Hindlimb muscle (tissue), 1 donor: ENCODE results near the gene MRPS14. TPM values are rescaled to one million over a fixed set of nuclear protein-coding genes. Genes with fewer than 3 reads are reported as not detected.

ENCODE experiments used
- DNase-seq: peaks from one replicate; pipeline ENCODE4 v3.0.0-alpha.2; 2013
- polyA plus RNA-seq: library from polyadenylated mRNA; unstranded; fragments of 120-200 nt; gene quantifications from one replicate; pipeline ENCODE4 v1.2.1, GENCODE V29; 2013; ENCODE audit not compliant: insufficient read length

MRPS14 gene
- polyA plus RNA-seq, 1 donor, result 21.8 TPM

GRCh38 chr1:175019524-175019923 is 3.7 kb downstream of the MRPS14 start:
- no peak for DNase-seq

DNA sequence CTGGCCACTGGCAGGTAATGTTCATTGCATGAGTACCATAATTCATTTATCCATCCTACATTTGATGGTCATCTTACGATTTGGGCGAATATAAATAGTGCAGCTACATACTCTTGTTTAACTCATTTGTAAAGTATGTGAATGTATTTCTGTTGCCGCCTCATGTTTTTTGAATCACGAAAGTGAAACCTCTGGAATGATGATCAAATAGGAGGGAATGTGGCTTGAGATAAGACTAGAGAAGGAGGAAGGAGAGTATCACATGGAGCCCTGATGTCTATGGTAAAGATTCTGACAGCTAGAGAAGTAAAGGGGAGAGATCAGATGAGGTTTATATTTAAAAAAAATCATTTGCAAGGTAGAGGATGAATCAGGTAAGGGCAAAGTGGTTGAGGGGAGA is 8.0 kb downstream of the MRPS14 start:
- no peak for DNase-seq

DNA sequence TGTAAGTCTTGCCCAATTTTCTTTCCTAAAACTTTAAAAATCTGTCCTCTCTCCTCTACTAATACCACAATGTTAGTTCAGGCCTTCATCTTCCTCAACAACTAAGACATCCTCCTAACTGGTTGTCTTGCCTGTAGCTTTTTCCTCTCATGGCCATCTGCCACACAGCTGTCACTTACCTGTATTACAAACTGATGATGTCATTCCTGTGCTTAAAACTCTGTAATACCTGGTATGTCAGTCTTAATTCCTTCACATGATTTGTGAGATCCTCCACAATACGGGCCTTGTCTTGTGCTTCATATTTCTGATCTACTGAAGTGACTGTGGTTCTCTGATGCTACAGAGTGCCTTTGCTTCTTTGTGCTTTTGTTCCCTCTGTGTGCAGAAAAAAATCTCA is 9.8 kb downstream of the MRPS14 start:
- DNase-seq, result no peak

DNA sequence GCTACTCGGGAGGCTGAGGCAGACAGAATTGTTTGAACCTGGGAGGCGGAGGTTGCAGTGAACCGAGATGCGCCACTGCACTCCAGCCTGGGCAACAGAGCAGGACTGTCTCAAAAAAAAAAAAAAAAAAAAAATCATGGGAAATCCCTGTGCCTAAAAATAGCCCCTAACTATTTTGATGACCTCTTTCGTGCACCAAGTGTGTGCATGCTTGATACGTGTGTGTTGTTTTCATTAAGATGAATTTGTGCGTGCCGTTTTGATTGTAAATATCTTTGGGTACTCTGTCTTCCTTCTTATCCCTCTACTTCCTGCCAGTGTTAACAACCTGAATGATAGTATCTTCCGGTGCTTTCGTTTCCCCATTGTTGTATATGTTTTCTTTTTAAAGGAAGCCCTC is 13.7 kb downstream of the MRPS14 start:
- no peak for DNase-seq

DNA sequence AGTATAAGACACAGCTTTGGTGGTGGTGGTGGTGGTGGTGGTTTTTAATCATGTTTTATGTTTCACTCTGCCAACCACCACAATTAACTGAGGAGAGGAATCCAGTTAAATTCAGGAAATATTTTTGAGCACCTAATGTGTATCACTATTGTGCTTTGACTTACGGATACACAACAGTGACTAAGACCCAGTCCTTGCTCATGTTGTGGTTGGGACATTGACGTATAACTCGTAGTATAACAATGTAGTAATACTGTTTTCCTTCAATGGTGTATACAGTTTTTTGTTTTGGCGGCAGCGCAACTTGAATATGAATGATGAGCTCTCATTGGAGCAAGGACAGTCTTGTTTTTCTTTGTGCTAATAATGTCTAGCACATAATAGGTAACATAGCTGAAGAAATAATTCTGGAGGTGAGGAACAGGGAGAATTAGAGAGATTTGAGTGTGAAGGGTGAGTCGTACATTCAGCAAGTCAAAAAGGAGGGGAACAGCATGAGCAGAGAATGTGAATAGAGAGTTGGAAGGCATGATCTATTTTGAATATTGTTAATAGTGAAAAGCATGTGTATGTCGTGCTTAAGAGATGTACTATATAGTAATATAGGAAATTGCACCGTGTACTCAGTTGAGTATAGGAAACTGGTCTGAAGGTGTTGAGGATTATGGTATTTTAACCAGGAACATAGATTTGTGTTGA is 18.0 kb downstream of the MRPS14 start:
- no peak for DNase-seq

DNA sequence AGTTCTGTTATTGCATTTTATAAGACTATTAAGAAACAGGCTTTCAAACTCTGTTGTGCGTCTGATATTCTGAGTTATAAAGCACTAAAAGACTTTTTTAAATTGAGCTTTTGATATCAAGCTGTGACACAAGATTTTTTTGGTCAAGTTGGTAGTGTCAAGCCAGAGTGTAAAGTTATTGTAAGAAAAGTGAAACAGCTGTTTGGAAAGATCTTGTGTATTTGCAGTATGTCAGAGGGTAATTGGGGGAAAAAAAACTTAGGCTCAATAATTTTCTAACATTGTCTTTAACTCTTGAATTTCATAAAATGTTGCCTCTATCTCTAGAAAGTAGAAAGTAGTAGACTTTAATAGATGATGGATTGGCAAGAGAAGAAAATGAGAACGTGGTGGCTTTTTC is 19.7 kb downstream of the MRPS14 start:
- no peak for DNase-seq

- DNase-seq, result no peak
These were observed 20.2 kb downstream of the MRPS14 start for GRCh38 chr1:175002910-175003517.

- DNase-seq, result no peak
These were observed 22.5 kb downstream of the MRPS14 start for GRCh38 chr1:175000697-175001187.

- DNase-seq, result peak; percentile 46
These were observed 23.1 kb downstream of the MRPS14 start, which contains the start of gene CACYBP for GRCh38 chr1:174999936-175000696. TSS of gene CACYBP (plus strand) at chr1:174999947. CDS start at chr1:175000181, 234 bp downstream.

DNA sequence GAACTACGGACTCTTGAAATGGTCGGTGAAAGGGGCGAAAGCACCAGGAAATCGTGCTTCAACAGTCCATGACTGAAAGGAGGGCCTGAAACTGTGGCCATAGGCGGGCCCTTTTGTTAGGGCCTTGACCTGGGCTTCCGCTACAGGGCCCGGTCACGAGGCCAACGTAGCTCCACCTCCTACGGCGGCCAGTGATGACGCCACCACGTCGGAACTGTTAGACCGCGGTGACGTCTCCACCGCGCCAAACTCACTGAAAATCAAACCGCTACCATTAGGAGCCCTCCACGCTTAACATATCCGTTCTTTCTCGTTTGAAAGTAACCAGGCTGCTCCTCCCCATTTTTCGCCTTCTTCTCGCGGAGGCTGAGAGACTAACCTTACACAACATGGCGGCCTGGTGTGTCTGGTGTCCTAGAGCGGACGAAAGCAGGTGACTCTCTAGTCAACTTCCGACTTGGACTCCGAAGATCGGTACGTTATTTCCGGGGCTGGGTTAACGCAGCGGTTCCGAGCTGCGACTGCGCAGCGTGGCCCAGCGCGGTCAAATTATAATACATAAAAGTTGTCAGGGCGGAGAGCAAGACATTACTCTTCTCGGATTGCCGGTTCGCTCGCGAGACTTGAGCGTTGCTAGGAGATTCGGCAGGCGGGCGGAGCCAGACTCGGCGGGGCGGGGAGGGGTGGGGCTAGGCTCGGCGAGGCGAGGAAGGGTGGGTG is 23.8 kb downstream of the MRPS14 start:
- DNase-seq, result peak; percentile 99

- DNase-seq, result peak; percentile 53
These were observed 24.5 kb downstream of the MRPS14 start for GRCh38 chr1:174998569-174999215.

DNA sequence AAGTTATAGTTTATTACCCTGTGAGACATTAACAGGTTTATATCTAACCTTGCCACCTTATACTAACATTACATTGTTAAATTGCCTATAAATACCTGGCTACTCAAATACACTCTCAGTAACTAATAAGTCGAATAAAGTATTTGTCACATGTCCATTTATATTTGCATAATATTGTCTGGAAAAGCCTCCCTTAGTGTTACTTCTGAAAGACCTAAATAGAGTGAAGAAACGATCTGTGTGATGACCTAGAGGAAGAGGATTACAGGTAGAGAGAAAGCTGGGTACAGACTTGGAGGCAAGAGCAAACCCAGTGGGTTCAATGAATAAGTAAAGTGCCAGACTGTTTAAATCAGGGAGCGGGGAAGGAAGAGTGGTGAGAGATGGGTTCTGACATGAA is 26.2 kb downstream of the MRPS14 start:
- no peak for DNase-seq

DNA sequence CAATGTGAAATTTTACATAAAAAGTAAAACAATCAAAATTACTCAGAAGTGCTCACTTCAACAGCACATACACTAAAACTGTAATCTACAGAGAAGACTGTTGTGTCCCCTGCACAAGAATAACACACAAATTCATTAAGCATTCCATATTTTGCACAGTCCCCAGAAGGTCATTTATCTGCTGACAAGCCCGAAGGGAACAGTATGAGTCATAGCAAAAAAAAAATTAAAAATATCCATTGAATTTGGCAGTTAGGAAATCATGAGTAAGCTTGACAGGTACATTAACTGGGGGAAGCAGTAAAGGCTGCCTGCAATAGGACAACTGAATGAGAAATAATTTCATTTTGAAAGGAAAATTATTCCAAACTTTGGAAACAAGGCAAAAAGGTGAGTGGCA is 26.7 kb downstream of the MRPS14 start:
- DNase-seq, result no peak

GRCh38 chr1:174995916-174996315 is 27.3 kb downstream of the MRPS14 start:
- DNase-seq, result no peak

DNA sequence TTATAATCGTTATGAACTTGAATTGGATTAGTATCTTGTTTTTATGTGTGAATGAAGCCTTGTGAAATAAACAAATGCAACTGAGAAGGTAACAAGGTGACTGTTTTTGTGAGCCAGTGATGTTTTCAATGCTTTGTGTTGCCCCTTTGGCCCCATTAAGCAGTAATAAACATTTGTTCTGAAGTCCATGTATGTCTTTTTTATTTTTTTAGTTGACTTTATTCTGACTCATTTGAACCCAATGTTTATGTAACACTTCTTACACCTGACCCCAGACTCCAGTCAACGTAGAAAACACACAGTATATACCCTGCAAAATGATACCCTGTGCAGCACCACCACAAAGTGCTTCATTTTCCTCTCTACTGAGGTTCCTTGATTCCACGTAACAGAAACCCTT is 28.1 kb downstream of the MRPS14 start:
- no peak for DNase-seq

DNA sequence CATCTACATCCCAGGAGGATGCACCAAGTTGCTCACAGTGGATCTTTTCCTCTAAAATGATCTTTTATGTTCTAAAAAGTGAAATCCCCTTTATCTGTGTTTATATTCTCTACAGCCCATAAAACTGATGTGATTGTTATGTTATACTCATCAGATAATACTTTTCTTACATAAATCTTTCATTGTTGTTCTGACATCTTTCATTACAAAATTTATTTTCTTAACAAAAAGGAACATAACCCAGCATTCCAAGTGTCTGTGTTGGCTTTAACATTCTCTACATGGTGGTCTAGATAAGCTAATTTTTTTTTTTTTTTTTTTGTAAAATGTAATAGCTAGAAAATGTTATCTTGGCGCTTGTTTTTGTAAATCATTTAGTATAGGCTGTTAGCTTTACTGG is 31.8 kb downstream of the MRPS14 start:
- no peak for DNase-seq

DNA sequence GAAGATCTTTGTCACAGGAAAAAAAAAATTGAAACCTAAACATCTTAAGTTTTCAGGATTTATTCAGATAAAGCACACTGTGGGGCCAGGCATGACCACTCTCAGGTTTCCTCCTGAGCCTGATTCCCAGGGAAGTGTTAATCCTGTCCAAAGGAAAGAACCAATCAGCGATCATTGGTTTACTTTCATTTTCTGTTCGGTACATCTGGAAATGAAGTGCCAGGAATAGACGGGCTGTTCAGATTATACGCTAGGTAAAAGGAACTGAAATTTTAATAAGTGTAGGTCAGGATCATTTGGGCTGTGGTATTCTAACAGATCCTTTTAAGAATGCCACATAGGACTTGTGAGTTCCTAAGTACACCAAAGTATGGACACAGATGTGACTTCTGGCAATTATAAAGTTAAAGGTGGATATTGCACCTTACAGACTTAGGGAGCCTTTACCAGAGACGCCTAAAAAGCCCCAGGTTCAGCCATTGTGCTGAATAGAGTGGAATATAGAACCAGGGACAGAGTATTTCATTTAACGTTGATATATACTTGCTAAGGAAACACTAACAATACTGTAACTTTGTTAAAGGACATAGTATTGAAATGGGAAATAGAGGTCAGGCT is 32.7 kb downstream of the MRPS14 start:
- peak; percentile 78 for DNase-seq

GRCh38 chr1:174989536-174990220 is 33.5 kb downstream of the MRPS14 start:
- no peak for DNase-seq

DNA sequence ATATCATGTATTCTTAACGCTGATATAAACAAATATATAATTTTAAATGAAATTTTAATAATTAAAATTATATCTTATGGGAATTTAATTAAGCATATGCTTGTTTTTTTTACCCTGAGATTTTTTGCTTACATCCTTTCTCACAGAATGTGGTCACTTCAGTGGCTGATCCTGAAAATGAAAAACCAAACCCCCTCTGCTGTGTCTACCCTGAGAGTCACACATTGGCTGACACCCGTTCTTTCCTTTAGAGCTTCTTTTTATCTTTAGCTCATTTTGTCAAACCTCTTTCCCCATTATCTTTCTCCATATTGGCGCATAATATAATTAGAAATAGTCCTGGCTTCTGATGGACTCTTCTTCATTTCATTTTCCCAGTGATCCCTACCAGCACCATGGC is 34.2 kb downstream of the MRPS14 start:
- DNase-seq, result no peak

- DNase-seq, result no peak
These were observed 34.7 kb downstream of the MRPS14 start for GRCh38 chr1:174988539-174988938.

GRCh38 chr1:174984952-174985351 is 38.3 kb downstream of the MRPS14 start:
- no peak for DNase-seq
